Peyer's patch (tissue), 4 donors: Measurements from ENCODE around the gene MRPS35.

Experiments used
- CTCF ChIP-seq, 6 experiments: fragments of 450-650 bp in 4 of 6; fragments of 200-600 bp in 2 of 6; sonication (generic) in 1 of 6; IDR thresholded peaks; one replicate each; pipeline ENCODE4 v1.5.1; 2017 to 2019; ENCODE audit warnings: antibody characterized with exemption in 6 of 6, mild to moderate bottlenecking in 3 of 6, moderate library complexity in 1 of 6
- POLR2A ChIP-seq, 2 donors: fragments of 450-650 bp; IDR thresholded peaks; one replicate each; pipeline ENCODE4 v1.5.1; 2017; ENCODE audit warnings: antibody characterized with exemption in 2 of 2, mild to moderate bottlenecking in 2 of 2, moderate library complexity in 2 of 2

GRCh38 chr12:27766587-27766986, 56.0 kb downstream of the MRPS35 start:
- TF ChIP-seq CTCF (IDR thresholded peaks at IDR 0.05) (no peak), POLR2A (IDR thresholded peaks at IDR 0.05) (no peak)
